K562 (cell line): ENCODE results near the gene MLX. TPM values are rescaled to one million over a fixed set of nuclear protein-coding genes. Genes with fewer than 3 reads are reported as not detected.

Source experiments
- ASH1L ChIP-seq: fragments of 450-650 bp; IDR thresholded peaks from 2 replicates; pipeline ENCODE4 v1.6.1; 2018; ENCODE audit warnings: borderline replicate concordance, mild to moderate bottlenecking, low read depth; ENCODE audit not compliant: partially characterized antibody
- BCOR ChIP-seq: fragments of 450-650 bp; IDR thresholded peaks from 2 replicates; pipeline ENCODE4 v1.6.1; 2016
- CBX8 ChIP-seq: fragments of 200-600 bp; sonication (generic); IDR thresholded peaks from 2 replicates; pipeline ENCODE4 v1.6.1; 2012; ENCODE audit warnings: borderline replicate concordance, mixed run types, low read depth, mild to moderate bottlenecking, moderate library complexity, mixed read lengths, low read length, control low read depth, inconsistent platforms; ENCODE audit not compliant: poor library complexity, severe bottlenecking; ENCODE audit errors: extremely low read depth
- CSDE1 ChIP-seq, 2 experiments: fragments of 450-650 bp; IDR thresholded peaks; 2 replicates each; pipeline ENCODE4 v1.6.1; 2016; ENCODE audit warnings: mild to moderate bottlenecking in 1 of 2
- GTF2F1 ChIP-seq: IDR thresholded peaks from 2 replicates; pipeline ENCODE4 v1.6.1; 2011; ENCODE audit warnings: low read depth, low read length, improper control_type of control experiment
- HNRNPH1 ChIP-seq: fragments of 200-400 bp; formaldehyde crosslinking; optimal IDR thresholded peaks from 2 replicates; pipeline ENCODE3; 2017; ENCODE audit warnings: low read depth, mild to moderate bottlenecking, low read length, moderate library complexity
- HNRNPLL ChIP-seq: fragments of 200-400 bp; formaldehyde crosslinking; IDR thresholded peaks from 2 replicates; pipeline ENCODE4 v1.6.1; 2017; ENCODE audit warnings: low read length, low read depth, mild to moderate bottlenecking; ENCODE audit not compliant: poor library complexity, severe bottlenecking
- JUND ChIP-seq, 2 experiments: IDR thresholded peaks; 2 replicates in 1 of 2; 3 replicates in 1 of 2; pipeline ENCODE4 v1.6.1; 2011; ENCODE audit warnings: borderline replicate concordance in 2 of 2, low read depth in 2 of 2, low read length in 2 of 2, improper control_type of control experiment in 1 of 2, missing biosample characterization in 1 of 2, missing genetic modification characterization in 1 of 2, missing genetic modification reagents in 1 of 2
- NR1H2 ChIP-seq: sonication (generic); formaldehyde crosslinking; IDR thresholded peaks from 2 replicates; pipeline ENCODE4 v1.4.0; 2020; ENCODE audit warnings: mild to moderate bottlenecking, missing genetic modification reagents
- POLR3G ChIP-seq: IDR thresholded peaks from 2 replicates; pipeline ENCODE4 v1.6.1; 2011; ENCODE audit not compliant: insufficient read length, insufficient replicate concordance; ENCODE audit errors: extremely low read depth
- RBM39 ChIP-seq: fragments of 200-400 bp; formaldehyde crosslinking; optimal IDR thresholded peaks from 2 replicates; pipeline ENCODE3; 2018; ENCODE audit warnings: low read depth, low read length
- SIN3A ChIP-seq, 2 experiments: fragments of 150-350 bp in 1 of 2; IDR thresholded peaks; 2 replicates each; pipeline ENCODE4 v1.6.1; 2011 to 2016; ENCODE audit warnings: borderline replicate concordance in 2 of 2, low read depth in 2 of 2, low read length in 2 of 2, mild to moderate bottlenecking in 2 of 2, moderate library complexity in 2 of 2; ENCODE audit not compliant: control insufficient read depth in 1 of 2
- SIRT6 ChIP-seq: IDR thresholded peaks from one replicate; pipeline ENCODE4 v1.6.1; 2012; ENCODE audit warnings: low read depth, mild to moderate bottlenecking, control low read depth, inconsistent platforms, low read length, moderate library complexity
- SREBF1 ChIP-seq: fragments of 150-350 bp; IDR thresholded peaks from 2 replicates; pipeline ENCODE4 v1.6.1; 2014; ENCODE audit warnings: antibody characterized with exemption, low read depth, low read length, borderline replicate concordance
- ZBTB11 ChIP-seq, 3 experiments: fragments of 200-800 bp in 1 of 3; fragments of 250-450 bp in 1 of 3; fragments of 450-650 bp in 1 of 3; sonication (Bioruptor Pico) in 1 of 3; sonication (Bioruptor generic) in 1 of 3; formaldehyde crosslinking in 1 of 3; IDR thresholded peaks; 2 replicates each; pipeline versions ENCODE4 v1.6.1 to v1.8.0; 2016 to 2022; ENCODE audit warnings: mild to moderate bottlenecking in 2 of 3, missing genetic modification characterization in 2 of 3, missing compliant biosample characterization in 1 of 3, moderate library complexity in 1 of 3
- ZEB2 ChIP-seq: fragments of 450-650 bp; IDR thresholded peaks from 2 replicates; pipeline ENCODE4 v1.6.1; 2016
- ZNF175 ChIP-seq: fragments of 200-800 bp; sonication (Bioruptor generic); IDR thresholded peaks from 2 replicates; pipeline ENCODE4 v1.6.1; 2016; ENCODE audit warnings: low read depth, mild to moderate bottlenecking, missing genetic modification characterization, missing compliant biosample characterization
- polyA plus RNA-seq, 8 experiments: library from polyadenylated mRNA; depleted of rRNA in 4 of 8; stranded (reverse) in 5 of 8; unstranded in 3 of 8; fragments of >200 nt; fragmentation: Nextera tagmentation in 2 of 8; fragmentation: Illumina TruSeq in 1 of 8; extraction: Ambion mirVana in 2 of 8; extraction: Trizol in 1 of 8; gene quantifications; 2 replicates each; pipeline versions ENCODE4 v1.2.1 to v1.2.3, GENCODE V29; 2011 to 2014; ENCODE audit warnings: inconsistent platforms in 1 of 8, missing spikeins in 1 of 8
- total RNA-seq, 7 experiments: library from RNA; depleted of rRNA in 6 of 7; stranded (reverse); fragments of >200 nt in 6 of 7; fragmentation: Illumina TruSeq in 2 of 7; extraction: Trizol in 2 of 7; gene quantifications; 2 replicates each; pipeline versions ENCODE4 v1.2.1 to v1.2.3, GENCODE V29; 2011 to 2021; ENCODE audit warnings: low replicate concordance in 1 of 7
- TF ChIP-seq, protein P1 (sequence below): fragments of 150-350 bp; IDR thresholded peaks from 2 replicates; pipeline ENCODE4 v1.6.1; 2014; ENCODE audit warnings: low read depth, mild to moderate bottlenecking, low read length, borderline replicate concordance

Gene MLX
- total and polyA plus RNA-seq, 9 of the 15 experiments (the other 6 are each of a cell fraction or from before 2014, with no cell fraction given), result 42.9 to 100 (median 58.9) TPM

- TF ChIP-seq NR1H2 (CRISPR knock-in tag) (no peak), ASH1L (no peak), ZEB2 (peak; percentile 54; the same call in 1 of the 2 replicates), HNRNPH1 (no peak), ZNF175 (CRISPR knock-in tag) (0 out of 2 replicates have a peak, but pooled peaks have one; percentile 52), SIRT6 (no peak), BCOR (peak; percentile 35; the same call in 1 of the 2 replicates), GTF2F1 (no peak), CSDE1 (IDR thresholded peaks at IDR 0.05) (no peak), RBM39 (no peak), HNRNPLL (no peak), POLR3G (no peak), JUND (IDR thresholded peaks at IDR 0.05; ENCODE audit: borderline replicate concordance, low read depth, low read length) (no peak; the same call in 1 of the 2 replicates), JUND (tag; IDR thresholded peaks at IDR 0.05; ENCODE audit: borderline replicate concordance, low read depth, low read length) (no peak; the same call in 2 of the 3 replicates), SREBF1 (no peak), ZBTB11 (CRISPR knock-in tag; IDR thresholded peaks at IDR 0.05) (no peak), CBX8 (no peak), SIN3A (IDR thresholded peaks at IDR 0.05; ENCODE audit: borderline replicate concordance in 2 of 2, control insufficient read depth in 1 of 2, low read depth in 2 of 2, low read length in 2 of 2) (peak in 1 of 2 experiments; percentile 38; a peak in 1 of 4 replicates)
- TF ChIP-seq, protein P1, sequence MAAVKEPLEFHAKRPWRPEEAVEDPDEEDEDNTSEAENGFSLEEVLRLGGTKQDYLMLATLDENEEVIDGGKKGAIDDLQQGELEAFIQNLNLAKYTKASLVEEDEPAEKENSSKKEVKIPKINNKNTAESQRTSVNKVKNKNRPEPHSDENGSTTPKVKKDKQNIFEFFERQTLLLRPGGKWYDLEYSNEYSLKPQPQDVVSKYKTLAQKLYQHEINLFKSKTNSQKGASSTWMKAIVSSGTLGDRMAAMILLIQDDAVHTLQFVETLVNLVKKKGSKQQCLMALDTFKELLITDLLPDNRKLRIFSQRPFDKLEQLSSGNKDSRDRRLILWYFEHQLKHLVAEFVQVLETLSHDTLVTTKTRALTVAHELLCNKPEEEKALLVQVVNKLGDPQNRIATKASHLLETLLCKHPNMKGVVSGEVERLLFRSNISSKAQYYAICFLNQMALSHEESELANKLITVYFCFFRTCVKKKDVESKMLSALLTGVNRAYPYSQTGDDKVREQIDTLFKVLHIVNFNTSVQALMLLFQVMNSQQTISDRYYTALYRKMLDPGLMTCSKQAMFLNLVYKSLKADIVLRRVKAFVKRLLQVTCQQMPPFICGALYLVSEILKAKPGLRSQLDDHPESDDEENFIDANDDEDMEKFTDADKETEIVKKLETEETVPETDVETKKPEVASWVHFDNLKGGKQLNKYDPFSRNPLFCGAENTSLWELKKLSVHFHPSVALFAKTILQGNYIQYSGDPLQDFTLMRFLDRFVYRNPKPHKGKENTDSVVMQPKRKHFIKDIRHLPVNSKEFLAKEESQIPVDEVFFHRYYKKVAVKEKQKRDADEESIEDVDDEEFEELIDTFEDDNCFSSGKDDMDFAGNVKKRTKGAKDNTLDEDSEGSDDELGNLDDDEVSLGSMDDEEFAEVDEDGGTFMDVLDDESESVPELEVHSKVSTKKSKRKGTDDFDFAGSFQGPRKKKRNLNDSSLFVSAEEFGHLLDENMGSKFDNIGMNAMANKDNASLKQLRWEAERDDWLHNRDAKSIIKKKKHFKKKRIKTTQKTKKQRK, result no peak
These were observed 35.2 kb upstream of the MLX start (continued) for GRCh38 chr17:42531455-42532354.
